Medulla oblongata (tissue), 1 donor: ENCODE measurements around the gene ARSB.

ENCODE experiments used
- DNase-seq: peaks from one replicate; pipeline ENCODE4 v3.0.0-alpha.2; 2015; ENCODE audit errors: extremely low spot score

ARSB gene

DNA sequence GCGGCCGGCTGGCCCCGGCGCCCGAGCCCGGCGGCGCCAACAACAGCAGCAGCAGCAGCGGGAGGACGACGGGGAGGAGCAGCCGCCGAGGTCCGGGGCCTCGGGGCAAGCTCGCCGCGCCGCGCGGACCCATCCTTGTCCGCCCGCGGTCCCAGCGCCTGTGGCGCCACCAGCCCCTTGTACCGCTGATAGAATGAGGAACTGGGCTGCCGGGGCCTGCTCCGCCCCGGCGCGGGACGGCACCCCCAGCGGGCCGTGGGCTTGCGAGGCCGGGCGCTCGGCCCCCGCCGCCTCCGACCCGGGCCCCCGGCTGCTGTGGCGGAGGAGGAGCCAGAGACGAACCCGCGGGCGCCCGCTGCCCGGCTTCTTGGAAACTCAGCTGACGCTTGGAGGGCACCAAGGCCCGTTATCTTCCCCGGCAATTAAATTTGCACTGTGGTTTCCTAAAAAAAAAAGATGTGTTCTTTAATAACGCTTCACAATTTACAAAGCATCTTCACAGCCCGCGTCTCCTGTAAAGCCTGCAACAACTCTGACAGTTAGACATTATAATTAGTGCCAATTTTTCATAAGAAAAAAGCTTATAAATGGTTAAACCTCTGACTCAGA lies at the start of gene ARSB:
ARSB (minus strand) TSS at position 195 of the 609 bp plus-strand sequence; CDS start at position 133, 62 bp downstream.
- DNase-seq, result peak; percentile 66

DNA sequence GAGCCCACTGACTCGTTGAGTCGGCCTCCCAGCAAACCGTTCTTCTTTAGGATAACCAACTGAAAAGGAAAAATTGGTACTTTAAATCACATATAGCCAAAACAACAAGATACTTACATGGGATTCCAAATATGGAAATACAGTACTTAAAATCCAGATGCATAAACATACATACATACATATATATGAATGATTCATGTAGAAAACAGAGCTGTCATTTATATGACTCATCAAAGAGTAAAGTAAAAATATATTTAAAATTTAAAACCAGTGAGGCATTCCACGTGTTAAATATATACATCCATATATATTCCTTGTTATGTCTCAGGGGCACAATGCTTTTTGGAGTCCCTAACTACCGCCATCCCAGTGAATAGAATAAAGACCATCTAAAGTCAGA lies 47.7 kb upstream of the ARSB start:
- no peak for DNase-seq

DNA sequence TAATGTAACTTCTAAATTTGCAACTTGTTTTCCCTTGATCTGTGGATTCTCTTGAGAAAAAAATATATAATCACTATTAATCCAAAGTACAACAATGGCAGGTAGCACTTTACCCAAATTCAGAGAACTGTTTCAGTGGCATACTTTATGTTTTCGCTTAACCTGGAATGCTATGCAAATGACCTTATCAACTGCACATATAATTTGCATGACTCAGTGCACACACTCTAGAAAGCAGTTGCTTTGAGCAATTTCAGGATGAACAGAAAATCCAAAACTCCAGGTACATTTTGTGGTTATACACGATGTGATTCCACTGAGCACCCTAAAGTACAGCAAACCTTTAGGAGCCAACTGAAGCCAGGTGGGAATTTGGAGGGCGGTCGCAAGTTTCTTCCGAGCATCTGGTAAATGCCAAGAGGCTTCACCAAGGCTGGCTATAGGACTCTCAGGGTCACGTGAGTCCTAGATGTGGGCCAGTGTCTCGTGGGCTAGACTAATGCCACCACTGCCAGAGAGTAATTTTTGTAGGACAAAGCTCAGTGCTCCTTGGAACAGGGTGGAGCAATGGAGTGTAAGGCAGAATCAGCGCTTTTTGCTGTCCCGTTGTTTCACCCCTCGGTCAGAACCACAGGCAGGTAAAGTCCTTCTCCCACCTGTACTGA lies 47.1 kb upstream of the ARSB start:
- DNase-seq, result no peak

DNA sequence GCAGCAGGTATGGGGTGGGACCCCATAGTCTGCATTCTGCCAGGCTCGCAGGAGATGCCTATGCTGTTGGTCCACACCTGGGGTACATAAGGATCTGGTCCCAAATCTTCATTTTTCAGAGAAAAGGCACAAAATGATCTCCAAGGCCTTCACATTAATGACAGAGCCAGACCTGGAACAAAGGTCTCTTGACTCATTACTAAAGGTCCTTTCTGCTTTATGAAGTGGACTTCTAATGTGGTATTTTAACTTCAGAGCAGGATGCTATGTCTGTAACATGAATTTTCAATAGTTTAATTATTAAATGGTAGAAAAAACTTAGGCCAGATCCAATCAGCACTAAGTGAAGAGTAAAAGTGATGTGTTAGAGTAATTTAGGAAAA lies 46.4 kb upstream of the ARSB start:
- no peak for DNase-seq

DNA sequence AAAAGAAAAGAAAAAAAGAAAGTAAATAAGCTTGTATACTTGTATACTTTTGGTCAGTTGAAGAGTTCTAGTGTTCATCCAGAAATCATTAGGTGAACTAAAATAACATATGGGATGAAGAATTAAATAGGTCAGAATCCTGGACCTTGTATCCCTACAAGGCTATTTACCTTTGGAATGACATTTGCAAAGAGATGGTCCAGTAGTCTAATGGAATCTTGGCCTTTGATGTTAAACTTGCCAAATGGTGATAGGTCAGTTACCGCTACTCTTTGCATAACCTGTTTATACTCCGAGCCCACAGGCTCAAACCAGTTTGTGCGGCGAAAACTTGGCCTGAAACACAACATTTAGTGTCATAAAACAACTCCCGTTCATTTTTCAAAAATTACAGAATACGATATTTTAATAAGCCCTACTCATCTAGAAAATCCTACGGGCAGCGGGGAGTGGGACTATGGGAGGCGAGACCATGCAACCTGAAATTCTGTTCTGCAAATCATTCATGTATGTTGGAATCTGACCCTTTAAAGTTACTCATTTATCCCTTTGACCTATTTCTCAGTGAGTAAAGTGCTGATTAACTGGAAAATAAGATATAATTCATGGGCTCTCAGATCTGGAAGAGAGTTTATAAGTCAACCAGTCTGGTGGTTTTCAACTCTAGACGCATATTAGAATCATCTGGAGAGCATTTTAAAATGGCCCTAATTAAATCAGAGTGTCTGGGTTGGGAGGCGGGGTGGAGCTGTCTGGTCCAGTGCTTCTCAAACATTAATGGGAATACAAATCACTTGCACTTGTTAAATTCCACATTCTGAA lies 45.8 kb upstream of the ARSB start:
- DNase-seq, result no peak

DNA sequence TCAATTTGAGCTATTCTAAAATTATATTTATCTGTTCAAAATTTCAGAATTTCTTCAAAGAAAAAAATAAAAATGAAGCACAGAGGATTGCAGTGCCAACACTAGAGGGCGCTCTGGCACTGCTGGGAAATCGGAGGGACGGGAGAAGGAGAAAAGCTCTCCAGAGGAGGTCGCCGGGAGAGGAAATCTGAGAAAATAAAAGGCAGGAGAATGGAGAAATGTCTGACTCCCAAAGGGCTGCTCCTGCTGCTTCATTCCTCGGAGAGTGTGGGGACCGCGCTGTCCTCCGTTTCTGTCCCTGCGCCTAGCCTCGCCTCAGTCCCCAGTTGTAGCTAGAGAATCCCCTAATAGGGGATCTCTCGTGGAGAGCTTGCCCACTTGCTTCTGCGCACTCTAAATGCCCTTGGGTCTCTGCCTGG lies 40.0 kb upstream of the ARSB start:
- peak; percentile 82 for DNase-seq

DNA sequence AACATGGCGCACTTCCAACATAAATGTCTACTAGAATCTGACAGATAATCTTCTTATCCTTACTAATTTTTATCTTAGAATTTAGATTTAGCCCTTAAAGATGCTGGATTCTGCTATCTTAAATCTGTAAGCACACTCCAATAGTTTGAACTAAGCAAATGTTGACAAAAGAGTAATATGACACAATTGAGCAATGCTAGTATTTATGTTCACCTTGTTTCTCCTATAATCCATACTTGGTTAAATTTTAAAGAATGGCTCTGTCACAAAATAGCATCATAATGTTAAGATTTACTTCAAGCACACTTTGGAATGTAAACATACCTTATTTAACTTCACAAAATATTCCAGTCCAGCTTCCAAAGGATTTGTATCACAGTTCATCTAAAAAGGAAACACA lies 38.8 kb upstream of the ARSB start:
- no peak for DNase-seq

DNA sequence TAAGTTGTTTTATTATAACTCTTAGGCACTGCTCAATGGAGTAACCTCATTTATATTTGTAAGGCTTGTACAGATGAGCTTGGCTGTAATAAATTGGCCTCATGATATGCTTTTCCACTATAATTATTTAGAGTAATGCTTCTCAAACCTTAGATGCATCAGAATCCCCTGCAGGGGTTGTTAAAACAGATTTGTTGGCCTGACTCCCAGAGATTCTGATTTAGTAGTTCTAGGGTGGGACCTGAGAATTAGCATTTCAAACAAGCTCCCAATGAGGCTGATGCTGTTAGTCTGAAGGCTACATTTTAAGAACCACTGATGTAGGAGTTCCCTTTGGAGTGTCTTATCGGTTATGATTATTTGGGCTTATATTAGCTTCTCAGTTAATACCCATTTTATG lies 38.2 kb upstream of the ARSB start:
- DNase-seq, result no peak

DNA sequence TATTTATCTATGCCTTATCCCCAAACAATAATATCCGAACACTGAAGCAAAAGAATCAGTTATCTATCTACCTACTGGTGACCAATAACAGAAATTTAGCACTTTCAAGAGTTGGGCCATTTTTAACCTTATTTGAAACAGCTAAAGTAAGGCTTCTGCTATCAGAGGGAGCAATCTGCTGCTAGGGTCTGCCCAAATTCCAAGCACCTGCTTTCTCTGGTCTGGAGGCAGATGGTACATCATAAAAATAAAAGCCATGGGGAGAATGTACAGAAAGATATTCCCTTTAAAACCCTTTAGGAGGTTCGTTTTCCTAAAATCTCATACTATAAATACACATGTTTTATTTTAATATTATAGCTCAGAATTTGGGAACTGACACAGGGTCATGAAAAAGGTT lies 37.7 kb upstream of the ARSB start:
- no peak for DNase-seq

DNA sequence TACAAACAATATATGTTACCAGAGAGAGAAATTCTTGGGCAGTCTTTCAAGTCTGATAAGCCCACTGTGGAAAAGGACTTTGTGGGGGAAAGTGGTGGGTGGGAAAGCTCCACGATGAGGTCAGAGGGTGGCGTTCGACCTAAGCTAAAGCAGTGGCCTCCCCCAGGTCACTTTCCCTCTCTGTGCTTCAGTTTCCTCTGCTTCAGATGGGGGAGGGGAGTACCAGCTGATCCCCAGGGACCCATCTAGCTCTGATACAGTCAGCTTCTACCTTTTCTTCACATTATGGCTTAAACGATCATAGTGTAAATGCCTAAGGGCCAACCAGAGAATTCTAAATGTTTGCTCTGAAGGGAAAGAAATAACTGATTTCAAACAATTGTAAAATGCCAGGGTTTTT lies 36.6 kb upstream of the ARSB start:
- DNase-seq, result no peak

DNA sequence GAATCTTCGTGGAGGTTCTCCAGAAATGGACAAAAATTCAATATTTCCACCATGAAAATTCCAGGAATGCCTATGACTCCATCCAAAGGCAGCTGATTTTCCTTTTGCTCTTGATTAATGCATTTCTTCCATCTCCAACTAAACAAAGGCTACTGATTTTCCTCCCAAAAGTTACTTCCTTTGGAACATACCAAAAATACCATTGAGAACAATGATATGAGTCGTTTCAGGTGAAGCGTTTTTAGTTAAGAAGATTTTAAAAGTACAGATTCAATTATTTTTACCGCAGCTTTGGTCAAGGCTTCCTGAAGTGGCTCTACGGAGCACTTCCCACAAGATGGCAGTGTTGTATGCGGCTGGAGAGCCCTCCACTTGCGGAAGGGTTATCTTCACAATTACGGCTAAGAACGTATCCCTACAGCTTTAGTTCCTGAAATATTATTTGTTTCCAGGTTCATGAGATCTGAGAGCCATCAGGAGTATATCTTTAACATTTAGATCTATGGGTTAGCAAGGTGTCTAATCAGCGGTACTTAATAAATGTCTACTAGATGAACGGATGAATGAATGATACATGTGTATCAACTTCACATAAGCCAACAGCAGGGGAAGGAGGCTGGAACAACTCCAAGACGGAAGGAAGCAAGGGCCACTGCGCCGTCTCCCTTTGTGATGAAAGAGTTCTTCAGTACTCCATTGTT lies 35.9 kb upstream of the ARSB start:
- DNase-seq, result peak; percentile 82

DNA sequence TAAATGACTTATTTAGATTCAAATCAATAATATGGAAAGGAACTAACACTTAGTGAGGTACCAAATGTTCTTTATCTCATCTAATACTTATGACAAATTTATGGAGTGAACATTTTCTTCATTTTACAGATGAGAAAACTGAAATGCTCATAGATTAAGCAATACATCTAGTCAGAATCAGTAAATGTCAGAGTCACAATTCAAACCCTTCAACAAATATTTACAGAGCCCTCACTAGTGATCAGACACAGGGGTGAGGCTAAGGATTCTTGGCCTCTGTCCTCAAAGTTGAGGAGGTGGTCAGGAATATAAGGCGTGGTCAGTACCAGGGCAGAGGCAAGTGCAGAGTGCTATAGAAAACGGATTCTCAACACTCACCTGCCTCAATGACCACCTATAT lies 29.5 kb upstream of the ARSB start:
- DNase-seq, result no peak

DNA sequence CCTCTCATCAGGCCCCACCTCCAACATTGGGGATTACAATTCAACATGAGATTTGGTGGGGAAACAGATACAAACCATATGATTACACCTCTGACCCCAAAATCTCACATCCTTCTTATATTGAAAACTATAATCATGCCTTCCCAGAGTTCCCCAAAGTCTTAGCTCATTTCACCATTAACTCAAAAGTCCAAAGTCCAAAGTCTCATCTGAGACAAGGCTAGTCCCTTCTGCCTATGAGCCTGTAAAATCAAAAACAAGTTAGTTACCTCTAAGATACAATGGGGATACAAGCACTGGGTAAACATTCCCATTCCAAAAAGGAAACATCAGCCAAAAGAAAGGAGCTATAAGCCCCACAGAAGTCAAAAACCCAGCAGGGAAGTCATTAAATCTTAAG lies 26.8 kb upstream of the ARSB start:
- no peak for DNase-seq

DNA sequence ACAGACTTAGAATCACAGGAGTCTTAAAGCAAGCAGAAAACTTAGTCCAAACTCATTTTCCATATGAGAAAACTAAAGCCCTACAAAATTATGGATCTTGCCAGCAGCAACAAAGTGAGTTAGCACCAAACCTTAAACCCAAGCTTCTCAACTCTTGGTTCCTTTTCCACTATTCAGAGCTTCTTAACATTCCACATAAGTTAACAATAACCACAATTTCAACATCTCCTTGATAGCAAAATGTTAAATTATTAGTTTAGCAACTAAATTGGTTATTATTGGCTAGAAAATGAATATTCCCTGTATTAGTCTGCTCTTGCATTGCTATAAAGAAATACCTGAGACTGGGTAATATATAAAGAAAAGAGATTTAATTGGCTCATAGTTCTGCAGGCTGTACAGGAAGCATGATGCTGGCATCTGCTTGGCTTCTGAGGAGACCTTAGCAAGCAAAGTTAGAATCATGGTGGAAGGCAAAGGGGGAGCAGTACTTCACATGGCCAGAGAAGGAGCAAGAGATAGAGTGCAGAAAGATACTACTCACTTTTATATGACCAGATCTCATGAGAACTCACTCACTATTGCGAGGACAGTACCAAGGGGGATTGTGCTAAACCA lies 26.2 kb upstream of the ARSB start:
- DNase-seq, result no peak

DNA sequence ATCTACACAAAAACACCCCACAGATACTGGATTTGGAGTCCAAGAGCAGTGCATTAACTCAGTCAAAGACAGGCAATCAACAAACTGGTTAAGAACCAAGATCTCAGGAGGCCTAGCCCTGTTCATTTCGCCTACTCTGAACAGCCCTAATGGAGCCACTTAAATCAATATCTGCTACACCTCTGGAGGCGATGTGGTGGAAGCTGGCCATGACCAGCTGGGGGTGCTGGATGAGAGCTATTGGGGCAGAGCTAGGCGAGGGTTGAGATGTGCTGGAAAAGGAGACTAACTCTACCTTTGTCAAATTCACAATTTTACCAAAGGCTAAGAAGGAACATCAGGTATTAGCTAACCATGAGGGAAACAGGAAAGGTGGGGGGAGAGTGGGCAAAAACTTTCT lies 23.3 kb upstream of the ARSB start:
- DNase-seq, result no peak

DNA sequence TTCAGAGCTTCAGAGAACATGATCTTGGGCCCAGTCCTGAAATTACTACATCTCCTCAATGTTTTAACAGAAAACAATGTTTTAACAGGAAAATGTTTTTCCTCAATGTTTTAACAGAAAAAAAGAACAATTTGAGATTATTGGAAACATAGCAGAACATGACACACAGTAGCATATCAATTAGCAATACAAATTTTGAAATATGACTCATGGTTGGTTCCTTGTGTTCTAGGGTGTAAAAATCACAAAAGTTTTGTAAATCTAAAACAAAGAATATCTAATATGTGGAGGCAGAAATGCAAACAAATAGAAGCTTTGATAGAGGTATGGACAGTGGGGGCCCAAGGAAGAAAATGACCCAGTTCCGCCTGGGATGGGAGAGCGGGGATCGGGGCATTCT lies 22.8 kb upstream of the ARSB start:
- no peak for DNase-seq

DNA sequence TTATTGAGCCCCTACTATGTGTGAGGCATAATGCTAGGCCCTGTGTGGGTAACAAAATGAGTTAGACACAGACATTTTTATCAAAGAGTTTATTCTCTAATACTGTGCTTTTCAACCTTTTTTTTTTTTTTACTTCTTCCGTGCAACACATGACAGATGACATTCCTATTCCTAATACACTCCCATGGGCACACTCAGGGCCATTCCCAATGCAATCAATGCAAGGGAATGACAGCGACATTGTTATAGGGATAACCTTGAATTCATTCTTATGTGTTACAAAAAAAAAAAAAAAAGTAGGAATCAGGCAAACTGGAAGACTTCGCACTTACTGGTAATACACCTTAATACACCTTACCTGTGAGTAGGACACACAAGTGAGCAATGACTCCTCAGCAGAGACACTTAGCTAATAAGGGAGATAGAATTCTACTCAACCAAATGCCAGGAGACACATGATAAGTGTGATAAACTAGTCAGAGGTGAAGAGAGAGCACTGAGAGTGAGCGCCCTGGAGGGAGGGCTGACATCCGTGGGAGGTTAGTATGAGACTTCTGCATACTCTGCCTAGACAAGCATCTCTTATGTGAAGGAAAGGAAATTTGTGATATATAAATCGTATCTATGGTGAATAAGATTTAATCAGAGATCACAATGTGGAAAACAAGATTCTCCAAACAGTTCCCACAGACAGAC lies 21.0 kb upstream of the ARSB start:
- no peak for DNase-seq

DNA sequence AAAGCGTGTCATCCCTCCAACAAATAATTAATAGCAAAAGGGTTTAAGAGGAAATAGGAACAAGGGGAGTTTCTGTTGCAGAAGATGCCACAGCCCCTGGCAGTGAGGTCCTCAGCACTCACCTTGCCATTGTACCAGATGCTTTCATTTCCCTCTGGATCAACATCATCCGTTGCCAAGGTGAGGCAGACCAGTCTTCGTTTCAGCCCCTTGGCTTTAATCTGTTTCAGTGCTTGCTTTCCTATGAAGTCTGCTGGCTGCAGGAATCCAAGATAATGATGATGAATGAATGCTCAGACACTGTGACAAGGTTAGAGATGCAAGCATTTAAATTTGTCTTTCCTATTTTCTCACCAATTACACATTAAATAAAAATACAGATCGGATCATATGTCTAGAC lies 20.0 kb upstream of the ARSB start:
- no peak for DNase-seq

DNA sequence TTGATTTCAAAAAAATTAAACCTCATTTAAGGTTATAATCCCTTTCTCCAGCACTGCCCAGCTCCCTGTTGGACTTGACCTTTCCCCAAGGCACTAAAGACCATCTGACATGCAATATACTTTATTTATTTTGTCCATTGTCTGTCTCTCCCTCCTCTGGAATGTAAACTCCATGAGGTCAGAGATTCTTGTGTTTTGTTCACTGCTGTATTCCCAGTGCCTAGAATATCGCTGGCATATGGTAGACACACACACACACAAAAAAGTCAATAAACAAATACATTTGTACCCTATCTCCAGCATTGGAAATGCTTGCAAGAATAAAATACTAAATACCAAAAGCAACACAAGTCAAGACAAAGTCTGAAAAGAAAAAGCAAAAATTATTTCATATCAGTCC lies 17.3 kb upstream of the ARSB start:
- no peak for DNase-seq

DNA sequence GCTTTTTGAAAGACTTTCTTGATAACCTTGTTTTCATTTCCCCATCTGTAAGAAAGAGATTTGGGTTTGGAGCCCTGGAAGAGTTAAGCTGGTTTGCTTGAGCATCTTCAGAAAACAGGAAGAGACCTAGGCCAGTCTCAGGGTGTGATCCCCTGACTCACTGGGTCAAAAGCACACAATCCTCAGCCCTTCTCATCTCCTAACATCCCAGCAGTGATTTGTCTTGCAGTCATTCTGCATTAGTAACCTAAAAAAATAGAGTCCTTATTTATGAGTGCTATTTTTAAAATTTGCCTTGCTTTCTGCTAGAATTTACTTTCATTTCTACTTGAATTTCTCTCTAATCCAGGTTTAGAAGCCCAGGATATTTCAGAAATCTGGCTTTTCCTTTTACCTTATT lies 16.4 kb upstream of the ARSB start:
- no peak for DNase-seq

DNA sequence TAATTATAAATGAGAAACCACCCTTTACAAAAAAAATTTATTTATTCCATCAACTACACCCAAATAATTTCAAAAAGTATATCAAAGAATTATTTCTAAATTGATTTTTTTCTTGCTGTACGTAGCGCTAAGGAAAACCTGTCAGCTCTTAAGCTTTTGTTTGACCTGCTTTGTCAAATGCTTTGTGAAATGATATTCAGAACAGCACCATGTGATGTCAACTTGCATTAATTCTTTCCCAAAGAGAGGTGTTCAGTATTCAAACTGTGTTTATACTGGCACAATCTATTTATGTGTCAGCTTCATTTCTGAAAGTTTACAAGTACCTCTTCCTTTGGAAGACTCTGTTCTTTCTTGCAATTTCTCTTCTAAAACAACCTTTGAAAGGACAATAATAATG lies 12.0 kb upstream of the ARSB start:
- no peak for DNase-seq
